Uterus (tissue), 4 donors: Measurements from ENCODE around the gene LETM1. TPM values are rescaled to one million over a fixed set of nuclear protein-coding genes. Genes with fewer than 3 reads are reported as not detected.

Experiments
- DNase-seq, 2 donors: peaks; one replicate each; pipeline ENCODE4 v3.0.0-alpha.2; 2019 to 2020
- H3K27ac ChIP-seq, 2 donors: fragments of 200-600 bp; sonication (generic); 1 replicate in 1 of 2; 2 replicates in 1 of 2; pipeline ENCODE4 v1.5.1; 2016 to 2018
- H3K27me3 ChIP-seq, 2 donors: fragments of 200-600 bp; sonication (generic); one replicate each; pipeline ENCODE4 v1.5.1; 2018 to 2019; ENCODE audit warnings: control low read depth in 1 of 2
- H3K36me3 ChIP-seq, 2 donors: fragments of 200-600 bp; sonication (generic); one replicate each; pipeline ENCODE4 v1.5.1; 2019; ENCODE audit warnings: control low read depth in 1 of 2
- H3K4me1 ChIP-seq, 2 donors: fragments of 200-600 bp; sonication (generic); one replicate each; pipeline ENCODE4 v1.5.1; 2018 to 2019; ENCODE audit warnings: control low read depth in 1 of 2
- H3K4me3 ChIP-seq, 2 donors: fragments of 200-600 bp; sonication (generic); 1 replicate in 1 of 2; 2 replicates in 1 of 2; pipeline ENCODE4 v1.5.1; 2018 to 2019; ENCODE audit warnings: mild to moderate bottlenecking in 1 of 2
- H3K9me3 ChIP-seq, 2 donors: fragments of 200-600 bp; sonication (generic); one replicate each; pipeline ENCODE4 v1.5.1; 2019; ENCODE audit warnings: control low read depth in 1 of 2
- POLR2A ChIP-seq, 2 donors: fragments of 450-650 bp; IDR thresholded peaks; one replicate each; pipeline ENCODE4 v1.6.1; 2016; ENCODE audit warnings: antibody characterized with exemption in 2 of 2, mild to moderate bottlenecking in 1 of 2, moderate library complexity in 1 of 2
- intact Hi-C: fragments of 100-400 bp; cut with DNase I; formaldehyde crosslinking; loops from one replicate; pipeline ENCODE4 v1.15.1; 2023; ENCODE audit warnings: low total_unique reads
- total RNA-seq, 4 donors: library from RNA; depleted of rRNA in 3 of 4; stranded (reverse); fragments of >200 nt in 3 of 4; gene quantifications; one replicate each; pipeline versions ENCODE4 v1.1.0 to v1.2.4, GENCODE V29; 2014 to 2023
- TF ChIP-seq, protein P1 (sequence below), 4 experiments: fragments of 200-600 bp in 2 of 4; fragments of 450-650 bp in 2 of 4; sonication (generic) in 2 of 4; IDR thresholded peaks; one replicate each; pipeline ENCODE4 v1.5.1; 2016 to 2019; ENCODE audit warnings: antibody characterized with exemption in 4 of 4, mild to moderate bottlenecking in 2 of 4, moderate library complexity in 1 of 4
- donor health status: DM: yes; HTN: yes; CAD: no.

The LETM1 gene
- total RNA-seq, 4 donors from 2014 or later: 12.4 to 44.3 (median 31.3) TPM

DNA sequence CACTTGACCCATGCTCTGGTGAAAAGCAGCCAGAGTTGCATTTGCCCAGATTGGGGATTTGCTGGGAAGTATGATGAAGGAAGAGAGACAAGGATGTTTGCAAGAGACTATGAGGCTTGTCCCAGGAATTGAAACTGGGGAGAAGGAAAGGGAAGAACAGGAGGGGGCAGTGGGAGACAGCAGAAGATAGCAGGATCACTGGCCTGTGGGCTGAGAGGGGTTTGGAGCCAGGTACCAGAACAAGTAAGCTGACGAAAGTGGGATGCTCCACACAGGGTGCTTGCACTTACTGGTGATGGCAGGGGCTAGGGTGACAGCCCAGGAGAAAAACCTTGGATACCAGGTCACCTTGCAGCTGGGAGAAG lies 3.4 kb upstream of the LETM1 start:
- no peaks in the 10 kb centered on the region for H3K4me1 ChIP-seq
- no peak for DNase-seq
- H3K4me3 ChIP-seq: no peak overlapping the region
- H3K9me3 ChIP-seq: no peaks in the 10 kb centered on the region
- no peaks in the 10 kb centered on the region for H3K27me3 ChIP-seq
- intact Hi-C loops: loop anchor here (5.0 kb wide), 1 partner anchor 137 kb away; the partner anchor contains the start of genes TACC3 and TMEM129
- TF ChIP-seq POLR2A (IDR thresholded peaks at IDR 0.05): no peak
- TF ChIP-seq, protein P1, sequence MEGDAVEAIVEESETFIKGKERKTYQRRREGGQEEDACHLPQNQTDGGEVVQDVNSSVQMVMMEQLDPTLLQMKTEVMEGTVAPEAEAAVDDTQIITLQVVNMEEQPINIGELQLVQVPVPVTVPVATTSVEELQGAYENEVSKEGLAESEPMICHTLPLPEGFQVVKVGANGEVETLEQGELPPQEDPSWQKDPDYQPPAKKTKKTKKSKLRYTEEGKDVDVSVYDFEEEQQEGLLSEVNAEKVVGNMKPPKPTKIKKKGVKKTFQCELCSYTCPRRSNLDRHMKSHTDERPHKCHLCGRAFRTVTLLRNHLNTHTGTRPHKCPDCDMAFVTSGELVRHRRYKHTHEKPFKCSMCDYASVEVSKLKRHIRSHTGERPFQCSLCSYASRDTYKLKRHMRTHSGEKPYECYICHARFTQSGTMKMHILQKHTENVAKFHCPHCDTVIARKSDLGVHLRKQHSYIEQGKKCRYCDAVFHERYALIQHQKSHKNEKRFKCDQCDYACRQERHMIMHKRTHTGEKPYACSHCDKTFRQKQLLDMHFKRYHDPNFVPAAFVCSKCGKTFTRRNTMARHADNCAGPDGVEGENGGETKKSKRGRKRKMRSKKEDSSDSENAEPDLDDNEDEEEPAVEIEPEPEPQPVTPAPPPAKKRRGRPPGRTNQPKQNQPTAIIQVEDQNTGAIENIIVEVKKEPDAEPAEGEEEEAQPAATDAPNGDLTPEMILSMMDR (IDR thresholded peaks at IDR 0.05): no peak
- H3K27ac ChIP-seq: no peak overlapping the region
- no peaks in the 10 kb centered on the region for H3K36me3 ChIP-seq

DNA sequence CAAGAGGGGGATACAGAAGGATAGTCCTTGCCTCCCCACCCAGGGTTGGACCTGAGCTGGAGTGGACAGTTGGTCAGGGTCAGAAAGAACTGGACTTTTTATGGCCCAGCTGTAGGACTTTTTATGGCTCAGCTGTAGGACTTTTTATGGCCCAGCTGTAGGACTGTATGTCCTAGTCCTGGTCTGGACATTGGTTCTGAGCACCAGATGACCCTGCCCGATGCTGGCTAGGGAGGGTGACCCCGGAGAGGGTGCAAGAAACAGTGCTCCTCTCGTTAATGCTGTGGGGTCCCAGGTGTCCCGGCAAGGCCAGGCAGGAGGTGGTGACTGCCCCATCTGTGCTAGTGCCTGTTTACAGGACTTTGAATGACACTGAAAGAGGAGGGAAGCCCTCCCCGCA lies 2.0 kb upstream of the LETM1 start:
- Histone ChIP-seq H3K27ac (no peak overlapping the region), H3K9me3 (no peaks in the 10 kb centered on the region), H3K27me3 (no peaks in the 10 kb centered on the region), H3K4me1 (no peaks in the 10 kb centered on the region), H3K36me3 (no peaks in the 10 kb centered on the region), H3K4me3 (no peak overlapping the region)
- intact Hi-C loops: loop anchor here (5.0 kb wide), 1 partner anchor 136 kb away; the partner anchor contains the start of genes TACC3 and TMEM129
- TF ChIP-seq, protein P1 (IDR thresholded peaks at IDR 0.05): no peak
- no peak for TF ChIP-seq POLR2A (IDR thresholded peaks at IDR 0.05)
- no peak for DNase-seq

DNA sequence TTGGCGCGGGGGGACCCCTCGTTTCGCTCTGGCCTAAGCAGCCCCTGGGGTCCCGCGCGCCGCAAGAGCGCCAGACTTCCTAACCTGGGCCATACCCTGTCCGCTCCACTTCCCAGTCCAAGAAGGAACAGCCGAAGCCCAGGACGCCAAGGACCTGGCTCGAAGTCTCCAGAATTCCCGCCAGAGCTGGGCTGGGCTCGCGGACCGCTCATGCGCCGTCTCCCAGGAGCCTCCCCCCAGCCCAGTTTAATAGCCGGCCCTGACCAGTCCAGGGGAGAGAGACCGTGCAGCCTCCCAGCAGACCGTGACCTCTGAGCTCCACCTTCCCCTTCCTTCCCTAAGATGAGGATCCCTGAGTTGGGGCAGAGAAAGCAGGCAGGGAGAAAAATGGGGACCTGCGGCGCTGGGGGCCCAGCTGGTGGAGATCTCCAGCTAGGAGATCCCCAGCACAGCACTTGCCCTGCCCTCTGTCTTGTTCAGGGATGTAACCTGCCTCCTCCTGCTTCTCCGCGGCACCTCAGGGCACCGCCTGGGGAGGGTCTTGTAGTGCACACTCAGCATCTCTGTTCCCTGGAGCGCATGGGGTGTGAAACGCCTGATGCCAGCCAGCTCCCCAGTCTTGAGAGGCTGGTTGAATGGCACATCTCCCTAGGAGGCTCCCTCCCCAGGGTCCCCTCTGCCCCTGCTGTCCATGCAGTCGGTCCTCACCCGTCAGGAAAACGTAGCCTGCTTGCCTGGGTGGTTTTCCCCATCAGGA lies 1.2 kb upstream of the LETM1 start:
- Histone ChIP-seq H3K4me1 (no peaks in the 10 kb centered on the region), H3K4me3 (peak overlapping the region; percentile 83 to 98), H3K27me3 (no peaks in the 10 kb centered on the region), H3K27ac (peak overlapping the region; percentile 69 to 86), H3K36me3 (no peaks in the 10 kb centered on the region), H3K9me3 (no peaks in the 10 kb centered on the region)
- no peak for TF ChIP-seq POLR2A (IDR thresholded peaks at IDR 0.05)
- TF ChIP-seq, protein P1 (IDR thresholded peaks at IDR 0.05): no peak
- intact Hi-C loops: loop anchor here (5.0 kb wide), 1 partner anchor 135 kb away; the partner anchor contains the start of genes TACC3 and TMEM129
- peak in 1 of 2 donors; percentile 52 for DNase-seq

DNA sequence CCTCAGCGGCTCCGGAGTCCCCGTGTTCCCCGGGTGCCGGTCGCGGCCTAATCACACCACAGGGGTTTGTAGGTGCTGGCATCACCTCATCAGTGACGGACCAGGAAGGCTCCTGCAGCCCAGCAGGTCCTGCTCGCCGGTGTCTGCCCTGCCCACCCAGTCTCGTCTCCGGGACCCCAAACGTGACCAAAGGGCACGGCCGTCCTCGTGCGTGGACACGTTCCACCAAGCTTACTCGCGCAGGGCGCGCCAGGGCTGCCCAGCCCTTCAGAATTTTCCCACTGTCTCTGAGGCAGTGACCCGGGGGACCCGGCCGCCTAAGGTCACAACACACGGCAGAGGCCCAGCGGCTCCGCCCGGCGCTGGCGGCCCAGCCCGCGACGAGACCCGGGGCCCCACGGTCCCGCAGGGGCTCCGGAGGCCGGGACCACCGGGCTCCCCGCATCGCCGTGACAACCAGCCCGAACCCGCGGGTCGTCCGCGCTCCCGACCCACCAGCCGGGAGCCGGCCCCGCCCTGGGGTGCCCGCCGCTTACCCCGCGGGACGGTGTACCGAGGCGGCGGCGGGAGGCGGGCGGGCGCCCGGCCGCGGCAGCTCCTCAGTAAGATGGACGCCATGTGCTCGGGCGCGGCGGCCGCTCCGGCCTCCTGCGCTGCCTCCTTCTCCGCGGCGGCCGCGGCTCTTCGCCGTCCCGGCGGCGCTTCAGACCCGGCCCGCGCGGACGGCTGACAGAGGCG lies 454 bp downstream of the LETM1 start:
- no peaks in the 10 kb centered on the region for H3K36me3 ChIP-seq
- no peak for TF ChIP-seq POLR2A (IDR thresholded peaks at IDR 0.05)
- TF ChIP-seq, protein P1 (IDR thresholded peaks at IDR 0.05): no peak
- H3K27ac ChIP-seq: peak overlapping the region; percentile 60 to 86
- no peaks in the 10 kb centered on the region for H3K27me3 ChIP-seq
- H3K4me1 ChIP-seq: no peaks in the 10 kb centered on the region
- peak overlapping the region; percentile 83 to 98 for H3K4me3 ChIP-seq
- no peaks in the 10 kb centered on the region for H3K9me3 ChIP-seq
- intact Hi-C loops: loop anchor here (5.0 kb wide), 1 partner anchor 133 kb away; the partner anchor contains the start of genes TACC3 and TMEM129
- peak in 1 of 2 donors; percentile 42 for DNase-seq

DNA sequence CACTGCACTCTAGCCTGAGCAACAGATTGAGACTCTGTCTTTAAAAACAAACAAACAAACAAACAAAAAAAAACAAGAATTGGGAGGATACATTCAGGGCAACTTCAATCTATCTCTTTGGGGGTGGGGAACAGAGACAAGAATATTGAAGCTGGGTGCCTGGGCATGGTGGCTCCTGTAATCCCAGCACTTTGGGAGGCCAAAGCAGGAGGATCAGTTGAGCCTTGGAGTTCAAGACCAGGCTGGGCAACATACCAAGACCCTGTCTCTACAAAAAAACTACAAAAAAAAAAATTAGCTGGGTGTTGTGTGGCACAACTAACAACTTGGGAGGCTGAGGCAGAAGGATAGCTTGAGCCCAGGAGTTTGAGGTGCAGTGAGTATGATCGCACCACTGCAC lies 1.2 kb downstream of the LETM1 start:
- Histone ChIP-seq H3K36me3 (no peaks in the 10 kb centered on the region), H3K4me3 (peak overlapping the region in 1 of 2 donors; percentile 98), H3K4me1 (no peaks in the 10 kb centered on the region), H3K27me3 (no peaks in the 10 kb centered on the region), H3K27ac (no peak overlapping the region), H3K9me3 (no peaks in the 10 kb centered on the region)
- no peak for DNase-seq
- TF ChIP-seq, protein P1 (IDR thresholded peaks at IDR 0.05): no peak
- no peak for TF ChIP-seq POLR2A (IDR thresholded peaks at IDR 0.05)
- intact Hi-C loops: loop anchor here (5.0 kb wide), 1 partner anchor 132 kb away; the partner anchor contains the start of genes TACC3 and TMEM129
